Gastrocnemius medialis (tissue), 4 donors: Measurements from ENCODE around the gene GCH1. TPM values are rescaled to one million over a fixed set of nuclear protein-coding genes. Genes with fewer than 3 reads are reported as not detected.

Experiments
- ATAC-seq, 2 donors: fragments of 150-250 bp; one replicate each; pipeline ENCODE4 v1.9.1; 2016
- DNase-seq, 2 donors: peaks; one replicate each; pipeline ENCODE4 v3.0.0-alpha.2; 2019
- H3K27ac ChIP-seq, 4 donors: fragments of 200-600 bp; sonication (generic); 1 replicate in 1 of 4; 2 replicates in 3 of 4; pipeline ENCODE4 v1.5.1; 2016 to 2018; ENCODE audit warnings: mild to moderate bottlenecking in 2 of 4, moderate library complexity in 1 of 4
- H3K27me3 ChIP-seq, 3 donors: fragments of 200-600 bp; sonication (generic) in 2 of 3; 1 replicate in 1 of 3; 2 replicates in 2 of 3; pipeline versions ENCODE4 v1.5.1 to v1.6.0; 2016 to 2019; ENCODE audit warnings: mild to moderate bottlenecking in 1 of 3, moderate library complexity in 1 of 3
- H3K36me3 ChIP-seq, 2 donors: fragments of 200-600 bp; sonication (generic) in 1 of 2; one replicate each; pipeline ENCODE4 v1.5.1; 2017 to 2018
- H3K4me1 ChIP-seq, 2 donors: fragments of 200-600 bp; sonication (generic) in 1 of 2; one replicate each; pipeline ENCODE4 v1.5.1; 2016 to 2017; ENCODE audit warnings: mild to moderate bottlenecking in 2 of 2
- H3K4me3 ChIP-seq, 4 donors: fragments of 200-600 bp; sonication (generic) in 3 of 4; 1 replicate in 1 of 4; 2 replicates in 3 of 4; pipeline ENCODE4 v1.5.1; 2016 to 2019; ENCODE audit warnings: mild to moderate bottlenecking in 2 of 4
- H3K9me3 ChIP-seq, 3 donors: fragments of 200-600 bp; sonication (generic) in 2 of 3; 1 replicate in 1 of 3; 2 replicates in 2 of 3; pipeline ENCODE4 v1.5.1; 2016 to 2019
- POLR2A ChIP-seq, 2 donors: fragments of 450-650 bp; IDR thresholded peaks; one replicate each; pipeline ENCODE4 v1.6.1; 2017; ENCODE audit warnings: antibody characterized with exemption in 2 of 2, mild to moderate bottlenecking in 2 of 2, moderate library complexity in 2 of 2
- in situ Hi-C, 4 donors: fragments of 200-750 bp; cut with MboI; loops; one replicate each; pipeline versions ENCODE4 v1.15.0 to v1.8.0; 2017; ENCODE audit warnings: low sequenced_read_pairs in 4 of 4
- intact Hi-C: fragments of 100-400 bp; cut with DNase I; formaldehyde crosslinking; loops from one replicate; pipeline ENCODE4 v1.15.1; 2023; ENCODE audit warnings: low total_unique reads
- total RNA-seq, 4 donors: library from RNA; depleted of rRNA; stranded (reverse); fragments of >200 nt; gene quantifications; one replicate each; pipeline versions ENCODE4 v1.1.0 to v1.2.3, GENCODE V29; 2016
- TF ChIP-seq, protein P1 (sequence below), 5 experiments: fragments of 450-650 bp in 3 of 5; fragments of 200-600 bp in 2 of 5; sonication (generic) in 2 of 5; IDR thresholded peaks in 4 of 5; conservative IDR thresholded peaks in 1 of 5; 1 replicate in 4 of 5; 2 replicates in 1 of 5; pipeline ENCODE4 v1.5.1; 2016 to 2019; ENCODE audit warnings: antibody characterized with exemption in 5 of 5, mild to moderate bottlenecking in 3 of 5, moderate library complexity in 3 of 5

GCH1 gene
- total RNA-seq, 4 donors from 2014 or later, result 0.53 to 1.6 (median 0.92) TPM

DNA sequence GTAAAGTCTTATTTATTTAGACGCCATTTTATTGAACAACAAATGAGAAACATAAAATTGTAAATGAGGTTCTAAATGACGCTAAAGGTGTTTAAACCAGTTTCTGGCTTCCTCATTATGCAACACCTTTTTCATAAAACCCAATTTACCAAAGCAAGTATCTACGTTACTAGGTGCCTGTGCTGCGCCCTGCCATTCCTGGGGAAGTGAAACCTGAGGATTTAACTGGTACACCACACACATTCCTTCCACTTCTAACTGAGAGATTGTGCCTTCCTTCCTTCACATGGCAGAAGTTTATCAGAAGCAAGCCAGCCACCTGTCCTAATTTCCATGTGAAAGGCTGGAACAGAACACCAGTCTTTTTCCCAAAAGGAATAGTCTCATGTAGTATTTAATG is 40.3 kb upstream of the GCH1 start:
- ATAC-seq (no peak), DNase-seq (no peak)
- no peak overlapping the region for H3K27ac ChIP-seq
- intact Hi-C loops (no loop called here), in situ Hi-C loops (no loop called here)
- TF ChIP-seq, protein P1, sequence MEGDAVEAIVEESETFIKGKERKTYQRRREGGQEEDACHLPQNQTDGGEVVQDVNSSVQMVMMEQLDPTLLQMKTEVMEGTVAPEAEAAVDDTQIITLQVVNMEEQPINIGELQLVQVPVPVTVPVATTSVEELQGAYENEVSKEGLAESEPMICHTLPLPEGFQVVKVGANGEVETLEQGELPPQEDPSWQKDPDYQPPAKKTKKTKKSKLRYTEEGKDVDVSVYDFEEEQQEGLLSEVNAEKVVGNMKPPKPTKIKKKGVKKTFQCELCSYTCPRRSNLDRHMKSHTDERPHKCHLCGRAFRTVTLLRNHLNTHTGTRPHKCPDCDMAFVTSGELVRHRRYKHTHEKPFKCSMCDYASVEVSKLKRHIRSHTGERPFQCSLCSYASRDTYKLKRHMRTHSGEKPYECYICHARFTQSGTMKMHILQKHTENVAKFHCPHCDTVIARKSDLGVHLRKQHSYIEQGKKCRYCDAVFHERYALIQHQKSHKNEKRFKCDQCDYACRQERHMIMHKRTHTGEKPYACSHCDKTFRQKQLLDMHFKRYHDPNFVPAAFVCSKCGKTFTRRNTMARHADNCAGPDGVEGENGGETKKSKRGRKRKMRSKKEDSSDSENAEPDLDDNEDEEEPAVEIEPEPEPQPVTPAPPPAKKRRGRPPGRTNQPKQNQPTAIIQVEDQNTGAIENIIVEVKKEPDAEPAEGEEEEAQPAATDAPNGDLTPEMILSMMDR (IDR thresholded peaks at IDR 0.05 in 4 of 5, conservative IDR thresholded peaks at IDR 0.05 in 1 of 5), result no peak
- no peak for TF ChIP-seq POLR2A (IDR thresholded peaks at IDR 0.05)
- H3K4me1 ChIP-seq, result no peaks in the 10 kb centered on the region
- no peak overlapping the region for H3K4me3 ChIP-seq
- H3K9me3 ChIP-seq, result no peaks in the 10 kb centered on the region
- no peaks in the 10 kb centered on the region for H3K27me3 ChIP-seq
- H3K36me3 ChIP-seq, result no peaks in the 10 kb centered on the region

DNA sequence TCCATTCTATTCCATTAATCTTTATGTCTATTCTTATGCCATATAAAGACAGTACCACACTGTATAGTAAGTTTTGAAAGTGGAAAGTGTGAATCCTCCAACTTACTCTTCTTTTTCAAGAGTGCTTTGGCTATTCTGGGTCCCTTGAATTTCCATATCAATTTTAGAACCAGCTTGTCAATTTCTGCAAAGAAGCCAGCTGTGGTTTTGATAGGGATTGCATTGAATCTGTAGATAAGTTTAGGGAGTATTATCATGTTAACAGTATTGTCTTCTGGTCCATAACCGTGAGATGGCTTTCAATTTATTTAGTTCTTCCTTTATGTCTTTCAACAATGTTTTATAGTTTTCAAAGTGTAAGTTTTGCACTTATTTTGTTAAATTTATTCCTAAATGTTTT is 34.2 kb upstream of the GCH1 start:
- TF ChIP-seq POLR2A (IDR thresholded peaks at IDR 0.05), result no peak
- TF ChIP-seq, protein P1 (IDR thresholded peaks at IDR 0.05 in 4 of 5, conservative IDR thresholded peaks at IDR 0.05 in 1 of 5), result no peak
- H3K4me1 ChIP-seq, result no peaks in the 10 kb centered on the region
- intact Hi-C loops, result no loop called here
- in situ Hi-C loops, result no loop called here
- H3K4me3 ChIP-seq, result no peak overlapping the region
- ATAC-seq (no peak), DNase-seq (no peak)
- H3K36me3 ChIP-seq, result no peaks in the 10 kb centered on the region
- no peak overlapping the region for H3K27ac ChIP-seq
- H3K9me3 ChIP-seq, result no peaks in the 10 kb centered on the region
- H3K27me3 ChIP-seq, result no peaks in the 10 kb centered on the region

DNA sequence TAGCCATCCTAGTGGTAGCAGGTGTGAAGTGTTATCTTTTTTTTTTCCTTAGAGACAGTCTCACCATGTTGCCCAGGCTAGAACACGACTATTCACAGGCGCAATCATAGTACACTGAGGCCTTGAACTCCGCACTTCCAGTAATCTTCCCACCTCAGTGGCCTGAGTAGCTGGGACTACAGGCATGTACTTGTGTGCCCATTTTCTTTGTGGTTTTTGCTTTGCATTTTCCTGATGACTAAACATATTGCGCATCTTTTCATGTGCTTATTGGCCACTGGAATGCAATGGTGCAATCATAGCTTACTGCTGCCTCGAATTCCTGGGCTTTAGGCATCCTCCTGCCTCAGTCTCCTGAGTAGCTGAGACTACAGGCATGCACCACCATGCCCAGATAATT is 33.3 kb upstream of the GCH1 start:
- DNase-seq (no peak), ATAC-seq (no peak)
- TF ChIP-seq, protein P1 (IDR thresholded peaks at IDR 0.05 in 4 of 5, conservative IDR thresholded peaks at IDR 0.05 in 1 of 5), result no peak
- TF ChIP-seq POLR2A (IDR thresholded peaks at IDR 0.05), result no peak
- in situ Hi-C loops, result no loop called here
- intact Hi-C loops, result no loop called here
- no peaks in the 10 kb centered on the region for H3K4me1 ChIP-seq
- H3K36me3 ChIP-seq, result no peaks in the 10 kb centered on the region
- H3K4me3 ChIP-seq, result no peak overlapping the region
- no peaks in the 10 kb centered on the region for H3K9me3 ChIP-seq
- no peak overlapping the region for H3K27ac ChIP-seq
- H3K27me3 ChIP-seq, result no peaks in the 10 kb centered on the region

DNA sequence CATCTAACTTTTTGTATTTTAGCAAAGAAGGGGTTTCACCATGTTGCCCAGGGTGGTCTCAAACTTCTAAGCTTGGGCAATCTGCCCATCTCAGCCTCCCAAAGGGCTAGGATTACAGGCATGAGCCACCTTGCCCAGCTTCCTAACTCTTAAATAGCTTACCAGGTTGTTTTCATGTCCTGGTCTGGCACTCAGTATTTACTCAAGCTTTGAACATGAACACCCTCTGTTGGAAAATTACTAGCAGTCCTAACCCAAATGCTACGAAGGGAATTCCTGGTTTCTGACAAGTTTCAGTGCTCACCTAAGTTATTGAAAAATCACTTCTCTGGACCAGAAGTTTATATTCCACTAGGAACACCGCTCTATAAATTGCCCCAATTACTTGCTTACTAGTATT is 32.5 kb upstream of the GCH1 start:
- Histone ChIP-seq H3K27ac (no peak overlapping the region), H3K4me1 (no peaks in the 10 kb centered on the region), H3K36me3 (no peaks in the 10 kb centered on the region), H3K27me3 (no peaks in the 10 kb centered on the region), H3K4me3 (no peak overlapping the region), H3K9me3 (no peaks in the 10 kb centered on the region)
- no peak for TF ChIP-seq POLR2A (IDR thresholded peaks at IDR 0.05)
- TF ChIP-seq, protein P1 (IDR thresholded peaks at IDR 0.05 in 4 of 5, conservative IDR thresholded peaks at IDR 0.05 in 1 of 5), result no peak
- no peak for ATAC-seq
- no peak for DNase-seq
- intact Hi-C loops, result no loop called here
- in situ Hi-C loops, result no loop called here

DNA sequence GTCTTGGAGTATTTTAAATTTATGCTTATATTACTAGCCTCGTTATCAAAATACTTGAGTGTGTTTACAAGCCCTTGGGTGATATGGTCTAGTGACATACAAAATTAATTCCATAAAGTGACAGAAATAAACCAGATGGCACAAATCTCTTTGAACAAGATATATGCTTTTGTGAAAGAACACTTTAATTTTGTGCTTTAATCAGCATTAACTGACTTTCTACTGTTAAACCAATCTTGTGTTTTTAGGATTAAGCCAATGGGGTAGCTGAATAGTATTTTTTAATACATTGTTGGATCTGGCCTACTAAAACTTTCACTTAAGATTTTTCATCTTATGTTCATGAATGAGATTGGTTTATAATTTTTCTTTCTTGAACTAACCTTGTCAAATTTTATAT is 30.4 kb upstream of the GCH1 start:
- ATAC-seq, result no peak
- H3K27me3 ChIP-seq, result no peaks in the 10 kb centered on the region
- intact Hi-C loops, result no loop called here
- H3K9me3 ChIP-seq, result no peaks in the 10 kb centered on the region
- TF ChIP-seq, protein P1 (IDR thresholded peaks at IDR 0.05 in 4 of 5, conservative IDR thresholded peaks at IDR 0.05 in 1 of 5), result no peak
- TF ChIP-seq POLR2A (IDR thresholded peaks at IDR 0.05), result no peak
- H3K27ac ChIP-seq, result no peak overlapping the region
- no peak for DNase-seq
- no peaks in the 10 kb centered on the region for H3K36me3 ChIP-seq
- H3K4me3 ChIP-seq, result no peak overlapping the region
- in situ Hi-C loops, result no loop called here
- no peaks in the 10 kb centered on the region for H3K4me1 ChIP-seq
